CD4-positive, alpha-beta memory T cell (primary cell): ENCODE results near the gene BTN3A1. TPM values are rescaled to one million over a fixed set of nuclear protein-coding genes. Genes with fewer than 3 reads are reported as not detected.
A peak's percentile ranks its signal among the peaks of the same experiment; 100 is the strongest.

Source experiments
- CTCF ChIA-PET: fragments of 350-600 bp; sonication (Branson Sonifier 250); formaldehyde crosslinking; loops from one replicate; lab custom pipeline; 2021; ENCODE audit warnings: inconsistent platforms; ENCODE audit not compliant: partially characterized antibody; lab: Charles Lee
- POLR2A ChIA-PET: fragments of 350-600 bp; sonication (Branson Sonifier 250); formaldehyde crosslinking; loops from one replicate; lab custom pipeline; 2021; ENCODE audit not compliant: partially characterized antibody; lab: Charles Lee
- DNase-seq, 5 donors: peaks; one replicate each; pipeline versions ENCODE4 v3.0.0 to v3.0.0-alpha.2; 2020 to 2022; ENCODE audit warnings: mixed read lengths in 1 of 5
- H3K27ac ChIP-seq: one replicate; pipeline ENCODE4 v1.7.0; 2013; ENCODE audit warnings: low read depth, low read length
- H3K27me3 ChIP-seq: 2 replicates; pipeline ENCODE4 v1.7.0; 2013; ENCODE audit warnings: mild to moderate bottlenecking, low read length, moderate library complexity; ENCODE audit not compliant: insufficient read depth
- H3K36me3 ChIP-seq: 2 replicates; pipeline ENCODE4 v1.7.0; 2013; ENCODE audit warnings: mild to moderate bottlenecking, low read length, moderate library complexity; ENCODE audit not compliant: insufficient read depth
- H3K4me1 ChIP-seq: 2 replicates; pipeline ENCODE4 v1.7.0; 2013; ENCODE audit warnings: mild to moderate bottlenecking, low read length, moderate library complexity; ENCODE audit not compliant: insufficient read depth
- H3K4me3 ChIP-seq, 2 donors: one replicate each; pipeline ENCODE4 v1.7.0; 2013; ENCODE audit warnings: low read length in 2 of 2, mild to moderate bottlenecking in 1 of 2
- H3K9me3 ChIP-seq, 2 donors: one replicate each; pipeline ENCODE4 v1.7.0; 2013; ENCODE audit warnings: low read length in 2 of 2, control low read depth in 1 of 2; ENCODE audit not compliant: control insufficient read depth in 1 of 2
- H3K27ac Mint-ChIP-seq, 7 donors: one replicate each; pipeline ENCODE4 v1.8.0; 2020 to 2021; ENCODE audit warnings: mixed read lengths in 7 of 7, mild to moderate bottlenecking in 6 of 7, inconsistent platforms in 3 of 7, moderate library complexity in 3 of 7
- H3K27me3 Mint-ChIP-seq, 2 donors: one replicate each; pipeline ENCODE4 v1.8.0; 2020 to 2021; ENCODE audit warnings: mixed read lengths in 2 of 2
- H3K36me3 Mint-ChIP-seq, 2 donors: one replicate each; pipeline ENCODE4 v1.8.0; 2020 to 2021; ENCODE audit warnings: mixed read lengths in 2 of 2, inconsistent platforms in 1 of 2, mild to moderate bottlenecking in 1 of 2
- H3K4me1 Mint-ChIP-seq, 4 donors: one replicate each; pipeline ENCODE4 v1.8.0; 2020 to 2021; ENCODE audit warnings: mixed read lengths in 4 of 4, mild to moderate bottlenecking in 1 of 4
- H3K4me3 Mint-ChIP-seq, 8 donors: one replicate each; pipeline ENCODE4 v1.8.0; 2020 to 2021; ENCODE audit warnings: mixed read lengths in 8 of 8, mild to moderate bottlenecking in 7 of 8, moderate library complexity in 6 of 8, inconsistent platforms in 3 of 8
- H3K9me3 Mint-ChIP-seq, 8 donors: one replicate each; pipeline ENCODE4 v1.8.0; 2020 to 2021; ENCODE audit warnings: mixed read lengths in 8 of 8, mild to moderate bottlenecking in 5 of 8, inconsistent platforms in 3 of 8, moderate library complexity in 1 of 8
- intact Hi-C: fragments of 100-400 bp; cut with micrococcal nuclease; formaldehyde crosslinking; loops from one replicate; pipeline ENCODE4 v1.15.1; 2023
- polyA plus RNA-seq, 2 donors: library from polyadenylated mRNA; unstranded; fragments of 300-500 nt; fragmentation: Illumina TruSeq; gene quantifications; one replicate each; pipeline ENCODE4 v1.2.3, GENCODE V29; 2021
- total RNA-seq, 2 experiments: library from RNA; stranded (reverse); gene quantifications; one replicate each; pipeline ENCODE4 v1.2.3, GENCODE V29; 2021

The BTN3A1 gene
- total and polyA plus RNA-seq, 4 experiments from 2014 or later, result 50.4 to 262 (median 161) TPM

DNA sequence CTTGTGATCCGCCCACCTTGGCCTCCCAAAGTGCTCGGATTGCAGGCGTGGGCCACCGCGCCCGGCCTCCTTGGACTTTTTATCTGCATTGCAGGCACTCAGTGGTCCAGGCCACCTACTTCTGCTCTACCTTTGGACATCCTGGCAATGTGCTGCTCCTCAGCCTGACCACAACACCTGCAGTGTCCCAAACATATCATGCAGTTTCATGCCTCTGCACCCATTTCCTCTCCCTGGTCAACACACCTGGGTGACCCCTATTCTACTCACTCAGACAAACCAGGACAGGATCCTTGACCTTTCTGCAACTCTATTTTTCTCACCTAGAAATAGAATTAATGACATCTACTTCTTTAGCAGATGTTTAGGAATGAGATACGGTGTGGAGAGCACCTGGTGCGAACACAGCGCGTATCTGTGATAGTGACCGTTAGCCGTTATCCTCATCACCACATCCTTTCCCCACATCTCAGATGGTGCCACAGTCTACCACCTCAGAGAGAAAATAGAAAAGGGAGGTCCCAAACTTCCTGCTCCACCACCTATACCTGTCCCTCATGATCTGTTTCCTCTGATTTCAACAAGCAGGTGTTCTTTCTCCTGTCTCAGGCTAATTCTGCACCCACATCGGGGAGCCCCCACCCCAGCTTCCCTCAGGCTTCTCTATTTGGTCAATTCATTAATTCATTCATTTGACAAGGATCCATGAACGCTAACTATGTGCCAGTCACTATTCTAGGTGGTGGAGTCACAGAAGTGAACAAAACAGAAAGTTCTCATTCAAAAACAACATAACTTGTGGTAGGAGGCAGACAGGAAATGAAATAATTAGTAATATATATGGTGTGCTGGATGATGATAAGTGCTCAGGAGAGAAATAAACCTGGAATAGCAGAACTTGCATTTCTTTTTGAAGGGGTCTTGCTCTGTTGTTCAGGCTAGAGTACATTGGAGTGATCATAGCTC lies 41.3 kb upstream of the BTN3A1 start:
- peak in 3 of 5 donors; percentile 30 to 40 (median 35) for DNase-seq
- Histone ChIP-seq H3K36me3 (no peaks in the 10 kb centered on the region), H3K27me3 (no peaks in the 10 kb centered on the region), H3K27ac (peak overlapping the region; percentile 43), H3K4me3 (peak overlapping the region in 1 of 2 donors; percentile 1), H3K9me3 (no peaks in the 10 kb centered on the region), H3K4me1 (peaks cover 52% of the 10 kb centered on the region)
- H3K27me3 Mint-ChIP-seq, result no peaks in the 10 kb centered on the region
- no peaks in the 10 kb centered on the region for H3K9me3 Mint-ChIP-seq
- peaks cover 29 to 39% (median 34%) of the 10 kb centered on the region in 4 donors for H3K4me1 Mint-ChIP-seq
- ChIA-PET CTCF (interaction anchor here (0.9 kb wide), 1 partner anchor 9 kb away, joined by 3 read pairs; no protein-coding TSS in a partner anchor), POLR2A (interaction anchor here (0.6 to 3.9 kb wide), 2 partner anchors 12 to 13 kb away, joined by 3 to 16 read pairs; no protein-coding TSS in a partner anchor)
- peak overlapping the region; percentile 80 to 94 (median 88) for H3K27ac Mint-ChIP-seq
- intact Hi-C loops, result no loop called here
- peak overlapping the region; percentile 77 to 85 (median 79) for H3K4me3 Mint-ChIP-seq
- H3K36me3 Mint-ChIP-seq, result no peaks in the 10 kb centered on the region

DNA sequence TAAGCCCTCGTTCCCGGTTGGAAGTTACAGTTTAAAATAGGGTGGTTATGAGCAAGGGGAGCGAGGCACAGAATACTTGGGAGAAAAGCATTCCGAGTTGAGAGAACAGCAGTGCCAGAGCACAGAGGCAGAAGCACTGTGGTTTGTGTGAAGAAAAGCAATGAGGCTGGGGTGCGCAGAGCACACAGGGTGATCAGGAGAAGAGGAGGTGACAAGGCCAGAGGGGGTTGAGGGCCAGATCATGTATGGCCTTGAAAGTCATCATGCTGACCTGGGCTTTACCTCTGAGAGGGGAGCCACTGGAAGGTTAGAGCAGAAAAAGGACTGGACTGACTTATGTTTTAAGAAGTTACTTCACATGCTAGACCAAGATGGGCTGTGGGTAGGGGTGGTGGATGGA lies 40.5 kb upstream of the BTN3A1 start:
- intact Hi-C loops, result no loop called here

DNA sequence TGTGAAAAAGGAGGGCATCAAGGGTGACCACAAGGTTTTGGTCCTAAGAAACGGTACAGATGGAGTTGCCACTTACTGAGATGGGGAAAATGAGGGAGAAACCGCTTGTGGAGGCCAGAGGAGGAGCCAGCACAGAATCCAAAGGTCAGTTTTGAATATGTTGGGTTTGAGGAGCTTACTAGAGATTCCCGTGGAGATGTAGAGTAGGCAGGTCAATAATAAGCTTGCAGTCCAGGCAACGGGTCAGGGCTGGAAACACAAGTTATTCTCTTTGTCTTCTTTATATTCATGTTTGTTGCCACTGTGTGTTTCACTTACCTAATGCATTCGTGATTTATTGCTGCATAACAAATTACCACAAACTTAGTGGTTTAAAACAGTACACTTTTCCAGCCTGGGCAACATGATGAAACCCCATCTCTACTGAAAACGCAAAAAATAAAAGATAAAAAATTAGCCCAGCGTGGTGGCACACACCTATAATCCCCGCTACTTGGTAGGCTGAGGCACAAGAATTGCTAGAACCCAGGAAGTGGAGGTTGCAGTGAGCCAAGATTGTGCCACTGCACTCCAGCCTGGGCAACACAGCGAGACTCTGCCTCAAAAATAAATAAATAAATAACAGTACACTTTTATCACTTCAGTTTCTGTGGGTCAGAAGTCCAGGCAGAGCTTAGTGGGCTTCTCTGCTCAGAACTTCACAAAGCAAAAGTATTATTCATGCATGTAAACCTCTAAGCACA lies 39.8 kb upstream of the BTN3A1 start:
- Histone ChIP-seq H3K27ac (no peak overlapping the region), H3K4me1 (peaks cover 65% of the 10 kb centered on the region), H3K36me3 (no peaks in the 10 kb centered on the region), H3K4me3 (no peak overlapping the region), H3K27me3 (no peaks in the 10 kb centered on the region), H3K9me3 (no peaks in the 10 kb centered on the region)
- H3K4me3 Mint-ChIP-seq, result peak overlapping the region in 3 of 8 donors; percentile 12 to 80 (median 26)
- intact Hi-C loops, result no loop called here
- H3K36me3 Mint-ChIP-seq, result peaks cover 3 to 6% of the 10 kb centered on the region in 2 donors
- H3K27me3 Mint-ChIP-seq, result no peaks in the 10 kb centered on the region
- H3K9me3 Mint-ChIP-seq, result no peaks in the 10 kb centered on the region
- H3K4me1 Mint-ChIP-seq, result peaks cover 35 to 43% (median 42%) of the 10 kb centered on the region in 4 donors
- ChIA-PET CTCF (interaction anchor here (1.6 to 2.9 kb wide), 2 partner anchors 20 to 233 kb away, joined by 5 to 17 read pairs; no protein-coding TSS in a partner anchor), POLR2A (interaction anchor here (0.8 to 5.1 kb wide), 9 partner anchors 12 to 784 kb away, joined by 3 to 29 read pairs (median 4); a partner anchor contains a TSS)
- no peak for DNase-seq
- H3K27ac Mint-ChIP-seq, result peak overlapping the region; percentile 65 to 94 (median 82)

More for the DNA sequence above, 40.5 kb upstream of the BTN3A1 start:
- Mint-ChIP-seq H3K9me3 (no peaks in the 10 kb centered on the region), H3K27ac (peak overlapping the region; percentile 81 to 94 (median 88)), H3K4me1 (peaks cover 30 to 39% (median 36%) of the 10 kb centered on the region in 4 donors), H3K27me3 (no peaks in the 10 kb centered on the region), H3K4me3 (peak overlapping the region in 6 of 8 donors; percentile 7 to 85 (median 80)), H3K36me3 (peaks cover 0 to 1% of the 10 kb centered on the region in 2 donors)
- Histone ChIP-seq H3K4me1 (peaks cover 57% of the 10 kb centered on the region), H3K9me3 (no peaks in the 10 kb centered on the region), H3K27ac (no peak overlapping the region), H3K4me3 (no peak overlapping the region), H3K36me3 (no peaks in the 10 kb centered on the region), H3K27me3 (no peaks in the 10 kb centered on the region)
- ChIA-PET POLR2A (interaction anchor here (1.1 to 3.9 kb wide), 2 partner anchors 13 to 164 kb away, joined by 3 to 16 read pairs; no protein-coding TSS in a partner anchor), CTCF (interaction anchor here (0.9 kb wide), 1 partner anchor 9 kb away, joined by 3 read pairs; no protein-coding TSS in a partner anchor)
- no peak for DNase-seq

DNA sequence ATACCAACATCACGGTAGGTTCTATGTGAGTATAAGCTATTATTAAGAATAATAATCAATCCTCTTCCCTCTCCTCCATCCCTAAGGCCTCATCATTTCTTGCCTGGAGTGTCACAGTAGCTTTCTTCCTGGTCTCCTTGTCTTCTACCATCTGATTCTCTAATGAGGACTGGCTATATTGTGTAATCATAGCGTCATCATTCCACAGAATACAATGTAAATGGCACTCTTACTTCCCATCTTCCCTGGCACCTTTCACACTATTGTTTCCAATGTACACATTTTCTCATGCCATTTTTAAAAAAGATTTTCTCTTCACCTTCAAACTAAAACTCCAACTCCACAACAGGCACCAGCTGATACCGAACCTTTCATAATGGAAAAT lies 39.2 kb upstream of the BTN3A1 start:
- Mint-ChIP-seq H3K9me3 (no peaks in the 10 kb centered on the region), H3K27ac (peak overlapping the region in 6 of 7 donors; percentile 2 to 92 (median 66)), H3K27me3 (no peaks in the 10 kb centered on the region), H3K36me3 (peaks cover 7 to 10% of the 10 kb centered on the region in 2 donors), H3K4me3 (peak overlapping the region in 4 of 8 donors; percentile 2 to 68 (median 37)), H3K4me1 (peaks cover 39 to 48% (median 46%) of the 10 kb centered on the region in 4 donors)
- Histone ChIP-seq H3K4me1 (peaks cover 69% of the 10 kb centered on the region), H3K36me3 (no peaks in the 10 kb centered on the region), H3K27ac (no peak overlapping the region), H3K4me3 (no peak overlapping the region), H3K27me3 (no peaks in the 10 kb centered on the region), H3K9me3 (no peaks in the 10 kb centered on the region)
- ChIA-PET CTCF (interaction anchor here (1.6 to 2.9 kb wide), 2 partner anchors 21 to 232 kb away, joined by 5 to 17 read pairs; no protein-coding TSS in a partner anchor), POLR2A (interaction anchor here (0.8 to 5.1 kb wide), 8 partner anchors 11 to 783 kb away, joined by 3 to 29 read pairs (median 4); a partner anchor contains a TSS)
- DNase-seq, result no peak
- intact Hi-C loops, result no loop called here

DNA sequence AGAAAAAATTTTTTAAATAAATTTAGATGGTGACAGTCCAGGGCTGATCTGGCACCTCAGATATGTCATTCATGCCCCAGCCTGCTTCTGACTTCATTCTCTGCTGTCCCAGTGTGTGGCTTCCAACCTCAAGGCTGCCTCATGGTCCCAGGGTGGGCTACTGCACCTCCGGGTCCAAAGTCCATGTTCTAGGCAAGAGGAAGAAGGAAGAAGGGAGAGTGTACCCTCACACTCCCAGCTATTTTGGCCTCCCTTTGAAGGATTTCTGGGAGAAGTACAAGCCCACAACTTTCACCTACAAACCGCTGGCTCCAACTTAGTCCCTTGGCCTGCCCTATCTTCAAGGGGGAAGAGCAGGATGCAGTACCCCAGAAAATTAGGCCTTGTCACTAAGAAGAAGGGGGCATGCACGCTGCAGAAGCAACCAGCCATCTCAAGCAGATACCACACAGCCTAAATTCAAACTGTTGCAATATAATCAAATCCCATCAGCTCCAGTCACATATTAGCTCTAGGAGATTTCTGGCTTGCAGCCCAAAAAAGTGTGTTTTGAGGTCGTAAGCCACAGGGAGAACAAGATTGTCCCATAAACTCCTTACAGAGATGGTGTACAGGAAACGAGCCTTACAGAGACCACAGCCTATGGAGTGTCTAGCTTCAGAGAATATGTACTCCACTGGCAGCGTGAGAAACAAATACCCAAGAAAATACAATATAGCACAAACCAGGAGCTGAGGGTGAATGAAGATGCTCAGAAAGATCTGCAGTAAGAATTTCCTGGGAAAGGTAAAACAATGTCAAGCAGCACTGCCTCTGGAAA lies 38.0 kb upstream of the BTN3A1 start:
- Histone ChIP-seq H3K4me1 (peaks cover 69% of the 10 kb centered on the region), H3K36me3 (peaks cover under 1% of the 10 kb centered on the region), H3K4me3 (peak overlapping the region; percentile 79 to 87), H3K27me3 (no peaks in the 10 kb centered on the region), H3K9me3 (no peaks in the 10 kb centered on the region), H3K27ac (peak overlapping the region; percentile 96)
- ChIA-PET POLR2A (interaction anchor here (0.9 to 5.1 kb wide), 14 partner anchors 10 to 232 kb away, joined by 3 to 29 read pairs (median 3); partner anchors contain the start of gene HMGN4), CTCF (interaction anchor here (1.0 to 2.9 kb wide), 4 partner anchors 10 to 231 kb away, joined by 3 to 17 read pairs (median 4); no protein-coding TSS in a partner anchor)
- H3K27ac Mint-ChIP-seq, result no peak overlapping the region
- no peaks in the 10 kb centered on the region for H3K9me3 Mint-ChIP-seq
- H3K4me1 Mint-ChIP-seq, result peaks cover 45 to 56% (median 52%) of the 10 kb centered on the region in 4 donors
- intact Hi-C loops, result loop anchor here (2.0 kb wide), 1 partner anchor 77 kb away; the partner anchor contains the start of gene BTN3A3
- H3K4me3 Mint-ChIP-seq, result peak overlapping the region in 1 of 8 donors; percentile 21
- peaks cover 13% of the 10 kb centered on the region in 2 donors for H3K36me3 Mint-ChIP-seq
- H3K27me3 Mint-ChIP-seq, result no peaks in the 10 kb centered on the region
- DNase-seq, result peak in 3 of 5 donors; percentile 40 to 44 (median 43)

DNA sequence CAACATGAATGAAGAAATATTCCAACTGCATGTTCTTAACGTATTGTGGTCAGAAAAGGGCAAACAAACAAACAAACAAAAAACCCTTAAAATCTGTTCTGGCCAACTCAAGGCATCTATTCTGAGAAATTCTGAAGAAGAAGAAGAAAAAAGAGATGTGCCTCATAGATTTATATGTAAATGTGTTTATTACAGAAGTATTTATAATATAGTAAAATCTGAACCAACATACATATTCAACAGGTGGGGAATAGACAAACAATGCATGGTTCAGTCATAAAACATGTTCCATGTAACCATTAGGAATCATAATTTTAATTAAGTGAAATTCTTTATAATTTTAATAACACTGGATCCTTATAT lies 36.5 kb upstream of the BTN3A1 start:
- H3K4me1 Mint-ChIP-seq, result peaks cover 56 to 68% (median 65%) of the 10 kb centered on the region in 4 donors
- POLR2A ChIA-PET, result interaction anchor here (1.0 to 5.1 kb wide), 4 partner anchors 15 to 172 kb away, joined by 3 to 29 read pairs (median 6); no protein-coding TSS in a partner anchor
- CTCF ChIA-PET, result interaction anchor here (1.5 kb wide), 1 partner anchor 131 kb away, joined by 3 read pairs; a partner anchor contains a TSS

More for the DNA sequence above, 36.5 kb upstream of the BTN3A1 start:
- Mint-ChIP-seq H3K36me3 (peaks cover 27 to 28% of the 10 kb centered on the region in 2 donors), H3K27me3 (no peaks in the 10 kb centered on the region), H3K9me3 (no peaks in the 10 kb centered on the region), H3K4me3 (peak overlapping the region in 2 of 8 donors; percentile 87 to 94), H3K27ac (peak overlapping the region in 3 of 7 donors; percentile 49 to 88 (median 82))
- Histone ChIP-seq H3K27ac (peak overlapping the region; percentile 96), H3K4me3 (peak overlapping the region; percentile 79 to 87), H3K36me3 (peaks cover 13% of the 10 kb centered on the region), H3K9me3 (no peaks in the 10 kb centered on the region), H3K27me3 (no peaks in the 10 kb centered on the region), H3K4me1 (peaks cover 80% of the 10 kb centered on the region)
- intact Hi-C loops, result loop anchor here (1.0 to 5.0 kb wide), 9 partner anchors 18 to 231 kb away; partner anchors contain the start of genes ABT1, BTN2A1, BTN2A2 and BTN3A1
- no peak for DNase-seq
